Progenitor cell of endocrine pancreas (in vitro differentiated cells): ENCODE data around the gene NFAM1. TPM values are rescaled to one million over a fixed set of nuclear protein-coding genes. Genes with fewer than 3 reads are reported as not detected.

Experiments used
- DNase-seq: peaks from one replicate; pipeline ENCODE4 v3.0.0; 2021; ENCODE audit warnings: low spot score; ENCODE audit not compliant: unreplicated experiment
- H3K27ac Mint-ChIP-seq: 2 replicates; pipeline ENCODE4 v1.8.0; 2021; ENCODE audit warnings: mild to moderate bottlenecking, moderate library complexity, mixed read lengths
- H3K27me3 Mint-ChIP-seq: 2 replicates; pipeline ENCODE4 v1.8.0; 2021; ENCODE audit warnings: mixed read lengths
- H3K36me3 Mint-ChIP-seq: 2 replicates; pipeline ENCODE4 v1.8.0; 2022; ENCODE audit warnings: mixed read lengths; ENCODE audit not compliant: insufficient read depth
- H3K4me1 Mint-ChIP-seq: 2 replicates; pipeline ENCODE4 v1.8.0; 2021; ENCODE audit warnings: low read depth, mixed read lengths
- H3K4me3 Mint-ChIP-seq: 2 replicates; pipeline ENCODE4 v1.8.0; 2021; ENCODE audit warnings: low read depth, mild to moderate bottlenecking, moderate library complexity, mixed read lengths
- H3K9me3 Mint-ChIP-seq: 2 replicates; pipeline ENCODE4 v1.8.0; 2021; ENCODE audit warnings: low read depth, mixed read lengths
- total RNA-seq: library from RNA; stranded (reverse); gene quantifications from 2 replicates; pipeline ENCODE4 v1.2.1, GENCODE V29; 2021
- TF ChIP-seq, protein P1 (sequence below): fragments of 200-600 bp; sonication (generic); IDR thresholded peaks from one replicate; pipeline ENCODE4 v1.5.0; 2021; ENCODE audit warnings: antibody characterized with exemption, mild to moderate bottlenecking; ENCODE audit not compliant: unreplicated experiment

Gene NFAM1
- total RNA-seq, 1 donor from 2014 or later: 0.31 TPM

DNA sequence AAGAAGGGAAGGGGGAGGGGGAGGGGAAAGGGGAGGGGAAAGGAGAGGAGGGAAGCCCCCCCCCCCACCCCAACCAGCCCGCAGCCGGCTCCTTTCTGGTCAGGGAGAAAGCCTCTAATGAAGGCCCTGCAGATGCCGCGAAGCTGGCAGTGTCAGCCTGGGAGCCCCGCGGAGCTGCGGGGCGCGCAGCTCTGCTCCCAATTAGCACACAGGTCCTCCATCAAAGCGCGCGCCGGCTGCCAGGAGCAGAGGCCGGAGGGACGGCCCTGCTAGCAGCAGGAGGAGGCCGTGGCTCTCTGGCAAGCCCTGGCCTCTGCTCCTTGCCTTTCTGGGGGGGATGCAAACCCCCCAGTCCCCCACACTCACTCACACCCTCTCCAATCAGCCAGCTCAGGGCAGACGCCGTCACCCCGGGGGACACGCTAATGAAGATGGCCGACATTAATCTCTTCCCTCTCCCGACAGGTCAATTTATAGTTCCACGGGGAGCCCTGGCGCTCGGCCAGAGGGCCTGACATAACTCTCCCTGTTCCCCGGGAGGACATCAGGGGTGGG is 91.3 kb downstream of the NFAM1 start:
- no peak overlapping the region for H3K27ac Mint-ChIP-seq
- TF ChIP-seq, protein P1, sequence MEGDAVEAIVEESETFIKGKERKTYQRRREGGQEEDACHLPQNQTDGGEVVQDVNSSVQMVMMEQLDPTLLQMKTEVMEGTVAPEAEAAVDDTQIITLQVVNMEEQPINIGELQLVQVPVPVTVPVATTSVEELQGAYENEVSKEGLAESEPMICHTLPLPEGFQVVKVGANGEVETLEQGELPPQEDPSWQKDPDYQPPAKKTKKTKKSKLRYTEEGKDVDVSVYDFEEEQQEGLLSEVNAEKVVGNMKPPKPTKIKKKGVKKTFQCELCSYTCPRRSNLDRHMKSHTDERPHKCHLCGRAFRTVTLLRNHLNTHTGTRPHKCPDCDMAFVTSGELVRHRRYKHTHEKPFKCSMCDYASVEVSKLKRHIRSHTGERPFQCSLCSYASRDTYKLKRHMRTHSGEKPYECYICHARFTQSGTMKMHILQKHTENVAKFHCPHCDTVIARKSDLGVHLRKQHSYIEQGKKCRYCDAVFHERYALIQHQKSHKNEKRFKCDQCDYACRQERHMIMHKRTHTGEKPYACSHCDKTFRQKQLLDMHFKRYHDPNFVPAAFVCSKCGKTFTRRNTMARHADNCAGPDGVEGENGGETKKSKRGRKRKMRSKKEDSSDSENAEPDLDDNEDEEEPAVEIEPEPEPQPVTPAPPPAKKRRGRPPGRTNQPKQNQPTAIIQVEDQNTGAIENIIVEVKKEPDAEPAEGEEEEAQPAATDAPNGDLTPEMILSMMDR: no peak
- no peak overlapping the region for H3K4me3 Mint-ChIP-seq
- H3K36me3 Mint-ChIP-seq: no peaks in the 10 kb centered on the region
- H3K4me1 Mint-ChIP-seq: peaks cover 3% of the 10 kb centered on the region
- no peak for DNase-seq
- peaks cover 31% of the 10 kb centered on the region for H3K27me3 Mint-ChIP-seq
- H3K9me3 Mint-ChIP-seq: no peaks in the 10 kb centered on the region

DNA sequence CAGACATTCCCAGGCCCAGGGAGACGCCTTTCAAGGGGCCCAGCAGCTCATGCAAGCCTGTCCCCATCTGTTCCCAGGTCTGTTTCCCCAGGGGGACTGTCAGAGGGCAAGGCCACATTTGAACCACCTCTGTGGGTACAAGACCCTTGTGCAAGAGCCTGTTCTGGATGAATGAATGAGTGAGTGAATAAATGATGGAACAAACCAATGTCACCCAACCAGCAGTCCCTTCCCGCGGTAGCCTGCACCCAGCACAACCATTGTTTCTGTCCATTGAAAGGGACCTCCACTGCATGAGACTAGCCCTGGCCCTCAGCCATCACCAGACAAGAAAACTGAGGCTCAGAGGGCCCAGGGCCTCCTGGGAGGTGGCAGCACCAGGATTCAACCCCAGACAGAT is 92.1 kb downstream of the NFAM1 start:
- Mint-ChIP-seq H3K4me1 (peaks cover 3% of the 10 kb centered on the region), H3K9me3 (no peaks in the 10 kb centered on the region), H3K27ac (no peak overlapping the region), H3K4me3 (no peak overlapping the region), H3K27me3 (peaks cover 33% of the 10 kb centered on the region), H3K36me3 (no peaks in the 10 kb centered on the region)
- TF ChIP-seq, protein P1: no peak
- no peak for DNase-seq

GRCh38 chr22:42338479-42338878 is 93.7 kb downstream of the NFAM1 start:
- Mint-ChIP-seq H3K27me3 (peaks cover 34% of the 10 kb centered on the region), H3K4me1 (peaks cover 3% of the 10 kb centered on the region), H3K36me3 (no peaks in the 10 kb centered on the region), H3K4me3 (no peak overlapping the region), H3K9me3 (no peaks in the 10 kb centered on the region), H3K27ac (no peak overlapping the region)
- TF ChIP-seq, protein P1: no peak
- no peak for DNase-seq

DNA sequence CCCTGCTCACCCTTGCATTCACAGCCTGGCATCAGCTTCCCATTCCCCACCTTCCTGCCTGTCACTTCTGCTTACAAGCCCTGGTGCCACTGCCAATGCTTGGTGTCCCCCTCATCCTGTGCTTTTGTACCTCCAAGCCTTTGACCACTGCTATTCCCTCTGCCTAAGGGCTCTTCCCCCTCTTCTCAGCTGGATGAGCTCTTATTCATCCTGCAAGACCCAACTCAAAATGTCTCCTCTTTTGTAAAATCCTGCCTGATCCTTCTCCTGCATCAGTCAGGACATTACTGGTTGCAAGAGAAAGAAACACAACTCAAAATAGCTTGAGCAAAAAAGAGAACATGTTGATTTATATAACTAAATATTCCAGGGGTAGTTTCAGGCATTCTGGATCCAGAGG is 94.8 kb downstream of the NFAM1 start:
- TF ChIP-seq, protein P1: no peak
- Mint-ChIP-seq H3K27me3 (peaks cover 31% of the 10 kb centered on the region), H3K27ac (no peak overlapping the region), H3K36me3 (no peaks in the 10 kb centered on the region), H3K4me3 (no peak overlapping the region), H3K9me3 (no peaks in the 10 kb centered on the region), H3K4me1 (peaks cover 3% of the 10 kb centered on the region)
- no peak for DNase-seq

DNA sequence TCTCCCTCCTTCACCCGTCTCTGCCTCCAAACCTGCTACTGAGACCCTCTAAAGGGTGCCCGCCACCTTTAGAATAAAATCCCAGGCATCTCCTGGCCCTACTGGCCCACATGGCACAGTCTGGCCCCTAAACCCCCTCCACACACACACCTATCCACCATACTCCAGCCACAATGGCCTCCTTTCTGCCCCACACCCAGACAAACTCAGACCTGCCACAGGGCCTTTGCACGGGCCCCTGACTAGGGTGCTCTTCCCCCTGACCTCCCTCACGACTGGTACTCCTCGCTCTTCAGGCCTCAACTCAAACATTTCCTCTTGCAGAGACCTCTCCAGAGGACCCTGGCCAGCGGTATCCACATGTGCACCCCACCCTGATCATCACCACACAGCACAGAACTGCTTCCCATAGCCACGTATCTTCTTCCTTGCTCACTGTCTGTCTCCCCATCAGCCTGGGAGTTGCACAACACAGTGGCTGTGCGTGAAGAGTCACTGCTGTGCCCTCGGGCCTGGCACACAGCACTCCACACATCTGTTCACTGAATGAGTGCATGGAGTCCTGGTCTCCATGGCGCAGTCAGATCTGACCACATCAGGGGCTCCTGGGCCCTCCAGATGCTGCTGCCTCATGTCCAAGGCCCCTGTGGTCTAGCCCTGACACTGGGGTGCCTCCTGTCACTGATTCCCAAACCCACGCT is 95.5 kb downstream of the NFAM1 start:
- no peaks in the 10 kb centered on the region for H3K9me3 Mint-ChIP-seq
- peaks cover 3% of the 10 kb centered on the region for H3K4me1 Mint-ChIP-seq
- TF ChIP-seq, protein P1: no peak
- no peak overlapping the region for H3K4me3 Mint-ChIP-seq
- no peak for DNase-seq
- H3K36me3 Mint-ChIP-seq: no peaks in the 10 kb centered on the region
- H3K27ac Mint-ChIP-seq: peak overlapping the region; percentile 25
- peaks cover 24% of the 10 kb centered on the region for H3K27me3 Mint-ChIP-seq
